Ishikawa (cell line): ENCODE measurements around the gene NCOA7.

Experiments used
- CEBPB ChIP-seq: IDR thresholded peaks from 2 replicates; pipeline ENCODE4 v1.6.1; 2012
- CREB1 ChIP-seq: IDR thresholded peaks from 2 replicates; pipeline ENCODE4 v1.6.1; 2012; ENCODE audit warnings: low read depth
- EGR1 ChIP-seq: IDR thresholded peaks from 2 replicates; pipeline ENCODE4 v1.6.1; 2012
- EP300 ChIP-seq: IDR thresholded peaks from 2 replicates; pipeline ENCODE4 v1.6.1; 2012; ENCODE audit warnings: borderline replicate concordance
- FOXM1 ChIP-seq: IDR thresholded peaks from 2 replicates; pipeline ENCODE4 v1.6.1; 2012; ENCODE audit warnings: low read depth, borderline replicate concordance
- MAX ChIP-seq: IDR thresholded peaks from 2 replicates; pipeline ENCODE4 v1.6.1; 2012
- NFIC ChIP-seq: IDR thresholded peaks from 2 replicates; pipeline ENCODE4 v1.6.1; 2012
- RAD21 ChIP-seq: IDR thresholded peaks from 2 replicates; pipeline ENCODE4 v1.6.1; 2012; ENCODE audit warnings: low read depth
- REST ChIP-seq: IDR thresholded peaks from 2 replicates; pipeline ENCODE4 v1.6.1; 2012; ENCODE audit warnings: low read depth, mild to moderate bottlenecking
- TAF1 ChIP-seq: IDR thresholded peaks from 2 replicates; pipeline ENCODE4 v1.6.1; 2012; ENCODE audit warnings: low read depth, mild to moderate bottlenecking
- TCF12 ChIP-seq: IDR thresholded peaks from 2 replicates; pipeline ENCODE4 v1.6.1; 2012; ENCODE audit warnings: low read depth
- TEAD4 ChIP-seq: IDR thresholded peaks from 2 replicates; pipeline ENCODE4 v1.6.1; 2012
- USF1 ChIP-seq: IDR thresholded peaks from 2 replicates; pipeline ENCODE4 v1.6.1; 2012
- YY1 ChIP-seq: IDR thresholded peaks from 2 replicates; pipeline ENCODE4 v1.6.1; 2012; ENCODE audit warnings: low read depth
- ZBTB7A ChIP-seq: IDR thresholded peaks from 2 replicates; pipeline ENCODE4 v1.6.1; 2012; ENCODE audit warnings: low read depth

The NCOA7 gene

GRCh38 chr6:125827788-125828320 lies 37.1 kb downstream of the NCOA7 start:
- TF ChIP-seq NFIC (no peak), YY1 (no peak), MAX (no peak), CEBPB (no peak), FOXM1 (no peak), TEAD4 (no peak), ZBTB7A (no peak), USF1 (no peak), EGR1 (no peak), EP300 (no peak), RAD21 (no peak), CREB1 (no peak), TAF1 (no peak), TCF12 (no peak), REST (no peak)

- TF ChIP-seq TEAD4 (no peak), FOXM1 (no peak), REST (no peak), RAD21 (no peak), YY1 (no peak), TCF12 (no peak), MAX (no peak), CEBPB (no peak), EGR1 (no peak), CREB1 (no peak), ZBTB7A (no peak), EP300 (no peak), USF1 (no peak), TAF1 (no peak), NFIC (no peak)
Measured at GRCh38 chr6:125828476-125829039, 37.8 kb downstream of the NCOA7 start.

- TF ChIP-seq USF1, result no peak
Measured at GRCh38 chr6:125829433-125829832, 38.7 kb downstream of the NCOA7 start.

- TF ChIP-seq EP300 (no peak), REST (no peak), CREB1 (no peak), CEBPB (no peak), EGR1 (no peak), TEAD4 (no peak), ZBTB7A (no peak), TCF12 (no peak), YY1 (no peak), MAX (no peak)
Measured at GRCh38 chr6:125831659-125832058, 40.9 kb downstream of the NCOA7 start.
